ENCODE measurements around the gene NOP53. TPM values are rescaled to one million over a fixed set of nuclear protein-coding genes. Genes with fewer than 3 reads are reported as not detected.

The NOP53 gene
- total and polyA plus RNA-seq, 9 of the 15 experiments (the other 6 are each of a cell fraction or from before 2014, with no cell fraction given): 6.5 to 274 (median 145) TPM

DNA sequence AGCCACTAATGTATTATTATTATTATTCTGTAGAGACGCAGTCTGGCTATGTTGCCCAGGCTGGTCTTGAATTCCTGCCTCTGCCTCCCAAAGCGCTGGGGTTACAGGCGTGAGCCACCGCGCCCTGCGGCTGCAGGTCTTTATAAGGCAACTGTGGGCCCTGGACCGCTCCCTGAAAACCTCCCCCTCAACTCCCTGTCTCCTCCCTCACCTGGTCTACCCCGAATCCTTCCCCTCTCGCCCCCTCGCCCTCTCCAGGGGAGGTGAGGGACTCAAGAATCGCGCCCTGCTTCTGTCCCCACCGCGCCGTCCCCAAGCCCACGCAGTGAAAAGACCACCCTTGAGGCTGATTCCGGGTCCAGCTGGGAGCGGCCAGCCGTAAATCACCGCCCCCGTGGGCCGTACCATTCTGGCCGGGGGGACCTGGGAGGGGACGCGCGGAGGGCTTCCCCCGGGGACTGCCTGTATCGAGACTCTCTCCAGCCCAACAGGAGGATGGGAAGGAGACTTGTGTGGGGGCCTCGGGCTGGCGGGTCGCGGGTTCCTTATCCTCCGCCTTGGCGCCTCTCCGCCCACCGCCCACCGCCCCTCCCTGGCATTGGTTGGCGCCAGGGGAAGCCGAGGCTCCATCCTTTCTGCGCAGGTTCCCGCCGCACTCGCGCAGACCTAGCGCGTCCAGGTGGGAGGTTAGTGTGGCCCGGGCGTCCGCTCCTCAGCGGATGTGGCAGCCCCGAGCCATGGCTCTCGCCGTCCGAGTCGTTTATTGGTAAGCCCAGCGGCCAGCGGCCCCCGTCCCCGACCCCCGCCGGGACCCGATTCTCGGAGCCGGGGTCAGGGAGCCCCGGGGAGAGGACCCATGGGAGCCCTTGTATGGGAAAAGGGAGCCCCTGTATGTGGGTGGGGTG lies 33.0 kb downstream of the NOP53 start, which contains the start of gene SELENOW (continued):
- TF ChIP-seq PRPF4 (IDR thresholded peaks at IDR 0.05; ENCODE audit: insufficient read depth, low read depth, low read length, poor library complexity, severe bottlenecking) (no peak), ATF7 (IDR thresholded peaks at IDR 0.05) (peak; percentile 100), MEIS2 (IDR thresholded peaks at IDR 0.05; ENCODE audit: partially characterized antibody) (peak; percentile 96), ZBTB17 (CRISPR knock-in tag; IDR thresholded peaks at IDR 0.05) (peak; percentile 64; the same call in 1 of the 2 replicates), NFIC (IDR thresholded peaks at IDR 0.05) (no peak), RNF2 (IDR thresholded peaks at IDR 0.05) (0 out of 2 replicates have a peak, but pooled peaks have one; percentile 38), ERF (CRISPR knock-in tag; IDR thresholded peaks at IDR 0.05) (no peak), PHB2 (IDR thresholded peaks at IDR 0.05; ENCODE audit: low read depth) (no peak), BCOR (IDR thresholded peaks at IDR 0.05) (peak; percentile 55), SP2 (IDR thresholded peaks at IDR 0.05; ENCODE audit: extremely low read depth, low read depth, low read length, poor library complexity, severe bottlenecking) (no peak), CBFA2T2 (conservative IDR thresholded peaks at IDR 0.05) (no peak), RFX1 (IDR thresholded peaks at IDR 0.05) (no peak), SMARCC2 (IDR thresholded peaks at IDR 0.05; ENCODE audit: low read depth) (no peak), NFIX (CRISPR knock-in tag; IDR thresholded peaks at IDR 0.05; ENCODE audit: low read depth) (no peak), TAF7 (tag; IDR thresholded peaks at IDR 0.05) (peak; percentile 76)
- TF ChIP-seq, protein P1, sequence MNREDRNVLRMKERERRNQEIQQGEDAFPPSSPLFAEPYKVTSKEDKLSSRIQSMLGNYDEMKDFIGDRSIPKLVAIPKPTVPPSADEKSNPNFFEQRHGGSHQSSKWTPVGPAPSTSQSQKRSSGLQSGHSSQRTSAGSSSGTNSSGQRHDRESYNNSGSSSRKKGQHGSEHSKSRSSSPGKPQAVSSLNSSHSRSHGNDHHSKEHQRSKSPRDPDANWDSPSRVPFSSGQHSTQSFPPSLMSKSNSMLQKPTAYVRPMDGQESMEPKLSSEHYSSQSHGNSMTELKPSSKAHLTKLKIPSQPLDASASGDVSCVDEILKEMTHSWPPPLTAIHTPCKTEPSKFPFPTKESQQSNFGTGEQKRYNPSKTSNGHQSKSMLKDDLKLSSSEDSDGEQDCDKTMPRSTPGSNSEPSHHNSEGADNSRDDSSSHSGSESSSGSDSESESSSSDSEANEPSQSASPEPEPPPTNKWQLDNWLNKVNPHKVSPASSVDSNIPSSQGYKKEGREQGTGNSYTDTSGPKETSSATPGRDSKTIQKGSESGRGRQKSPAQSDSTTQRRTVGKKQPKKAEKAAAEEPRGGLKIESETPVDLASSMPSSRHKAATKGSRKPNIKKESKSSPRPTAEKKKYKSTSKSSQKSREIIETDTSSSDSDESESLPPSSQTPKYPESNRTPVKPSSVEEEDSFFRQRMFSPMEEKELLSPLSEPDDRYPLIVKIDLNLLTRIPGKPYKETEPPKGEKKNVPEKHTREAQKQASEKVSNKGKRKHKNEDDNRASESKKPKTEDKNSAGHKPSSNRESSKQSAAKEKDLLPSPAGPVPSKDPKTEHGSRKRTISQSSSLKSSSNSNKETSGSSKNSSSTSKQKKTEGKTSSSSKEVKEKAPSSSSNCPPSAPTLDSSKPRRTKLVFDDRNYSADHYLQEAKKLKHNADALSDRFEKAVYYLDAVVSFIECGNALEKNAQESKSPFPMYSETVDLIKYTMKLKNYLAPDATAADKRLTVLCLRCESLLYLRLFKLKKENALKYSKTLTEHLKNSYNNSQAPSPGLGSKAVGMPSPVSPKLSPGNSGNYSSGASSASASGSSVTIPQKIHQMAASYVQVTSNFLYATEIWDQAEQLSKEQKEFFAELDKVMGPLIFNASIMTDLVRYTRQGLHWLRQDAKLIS (CRISPR knock-in tag; IDR thresholded peaks at IDR 0.05): no peak
- TF ChIP-seq, protein P2, sequence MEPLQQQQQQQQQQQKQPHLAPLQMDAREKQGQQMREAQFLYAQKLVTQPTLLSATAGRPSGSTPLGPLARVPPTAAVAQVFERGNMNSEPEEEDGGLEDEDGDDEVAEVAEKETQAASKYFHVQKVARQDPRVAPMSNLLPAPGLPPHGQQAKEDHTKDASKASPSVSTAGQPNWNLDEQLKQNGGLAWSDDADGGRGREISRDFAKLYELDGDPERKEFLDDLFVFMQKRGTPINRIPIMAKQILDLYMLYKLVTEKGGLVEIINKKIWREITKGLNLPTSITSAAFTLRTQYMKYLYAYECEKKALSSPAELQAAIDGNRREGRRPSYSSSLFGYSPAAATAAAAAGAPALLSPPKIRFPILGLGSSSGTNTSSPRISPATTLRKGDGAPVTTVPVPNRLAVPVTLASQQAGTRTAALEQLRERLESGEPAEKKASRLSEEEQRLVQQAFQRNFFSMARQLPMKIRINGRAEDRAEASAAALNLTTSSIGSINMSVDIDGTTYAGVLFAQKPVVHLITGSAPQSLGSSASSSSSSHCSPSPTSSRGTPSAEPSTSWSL (CRISPR knock-in tag; IDR thresholded peaks at IDR 0.05; ENCODE audit: borderline replicate concordance): no peak
- TF ChIP-seq, protein P3, sequence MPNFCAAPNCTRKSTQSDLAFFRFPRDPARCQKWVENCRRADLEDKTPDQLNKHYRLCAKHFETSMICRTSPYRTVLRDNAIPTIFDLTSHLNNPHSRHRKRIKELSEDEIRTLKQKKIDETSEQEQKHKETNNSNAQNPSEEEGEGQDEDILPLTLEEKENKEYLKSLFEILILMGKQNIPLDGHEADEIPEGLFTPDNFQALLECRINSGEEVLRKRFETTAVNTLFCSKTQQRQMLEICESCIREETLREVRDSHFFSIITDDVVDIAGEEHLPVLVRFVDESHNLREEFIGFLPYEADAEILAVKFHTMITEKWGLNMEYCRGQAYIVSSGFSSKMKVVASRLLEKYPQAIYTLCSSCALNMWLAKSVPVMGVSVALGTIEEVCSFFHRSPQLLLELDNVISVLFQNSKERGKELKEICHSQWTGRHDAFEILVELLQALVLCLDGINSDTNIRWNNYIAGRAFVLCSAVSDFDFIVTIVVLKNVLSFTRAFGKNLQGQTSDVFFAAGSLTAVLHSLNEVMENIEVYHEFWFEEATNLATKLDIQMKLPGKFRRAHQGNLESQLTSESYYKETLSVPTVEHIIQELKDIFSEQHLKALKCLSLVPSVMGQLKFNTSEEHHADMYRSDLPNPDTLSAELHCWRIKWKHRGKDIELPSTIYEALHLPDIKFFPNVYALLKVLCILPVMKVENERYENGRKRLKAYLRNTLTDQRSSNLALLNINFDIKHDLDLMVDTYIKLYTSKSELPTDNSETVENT (CRISPR knock-in tag; IDR thresholded peaks at IDR 0.05): peak; percentile 82
- TF ChIP-seq, protein P4, sequence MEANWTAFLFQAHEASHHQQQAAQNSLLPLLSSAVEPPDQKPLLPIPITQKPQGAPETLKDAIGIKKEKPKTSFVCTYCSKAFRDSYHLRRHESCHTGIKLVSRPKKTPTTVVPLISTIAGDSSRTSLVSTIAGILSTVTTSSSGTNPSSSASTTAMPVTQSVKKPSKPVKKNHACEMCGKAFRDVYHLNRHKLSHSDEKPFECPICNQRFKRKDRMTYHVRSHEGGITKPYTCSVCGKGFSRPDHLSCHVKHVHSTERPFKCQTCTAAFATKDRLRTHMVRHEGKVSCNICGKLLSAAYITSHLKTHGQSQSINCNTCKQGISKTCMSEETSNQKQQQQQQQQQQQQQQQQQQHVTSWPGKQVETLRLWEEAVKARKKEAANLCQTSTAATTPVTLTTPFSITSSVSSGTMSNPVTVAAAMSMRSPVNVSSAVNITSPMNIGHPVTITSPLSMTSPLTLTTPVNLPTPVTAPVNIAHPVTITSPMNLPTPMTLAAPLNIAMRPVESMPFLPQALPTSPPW (CRISPR knock-in tag; IDR thresholded peaks at IDR 0.05): peak; percentile 54
